Muscle of arm (tissue), 12 donors: ENCODE results near the gene RSKR. TPM values are rescaled to one million over a fixed set of nuclear protein-coding genes. Genes with fewer than 3 reads are reported as not detected.

Source experiments
- polyA plus RNA-seq, 12 donors: library from polyadenylated mRNA; unstranded; fragments of 120-200 nt; gene quantifications; one replicate each; pipeline ENCODE4 v1.2.1, GENCODE V29; 2013; ENCODE audit not compliant: insufficient read length in 12 of 12

The RSKR gene
- polyA plus RNA-seq, 12 donors: 8.0 to 32.5 (median 16.8) TPM; not detected in 1

Other genes with a start within 250 kb of the RSKR start
- not detected for gene SEBOX, start 249.0 kb downstream of the RSKR start, polyA plus RNA-seq
- gene VTN, start 243.9 kb downstream of the RSKR start, polyA plus RNA-seq: 10 to 100 TPM in 1 of 12 donors, 1 to 10 TPM in 2, under 1 TPM in 7, not detected in 2; 0.34 to 13.8 (median 0.63) TPM
- 10 to 100 TPM in 1 of 12 donors, 1 to 10 TPM in 10, not detected in 1; 4.3 to 21.5 (median 5.4) TPM for gene SARM1, start 242.5 kb downstream of the RSKR start, polyA plus RNA-seq
- gene SLC46A1, start 208.0 kb downstream of the RSKR start, polyA plus RNA-seq: 10 to 100 TPM in 3 of 12 donors, 1 to 10 TPM in 8, not detected in 1; 6.3 to 10.2 (median 9.0) TPM
- gene SLC13A2, start 140.5 kb downstream of the RSKR start, polyA plus RNA-seq: 10 to 100 TPM in 1 of 12 donors, under 1 TPM in 1, not detected in 10; 0.12 to 18.2 TPM
- gene FOXN1, start 107.8 kb downstream of the RSKR start, polyA plus RNA-seq: 10 to 100 TPM in 1 of 12 donors, 1 to 10 TPM in 2, under 1 TPM in 1, not detected in 8; 0.13 to 10.7 (median 2.1) TPM
- gene UNC119, start 61.6 kb downstream of the RSKR start, polyA plus RNA-seq: 10 to 100 TPM in 11 of 12 donors, not detected in 1; 10.0 to 35.2 (median 14.3) TPM
- gene PIGS, start 42.7 kb downstream of the RSKR start, polyA plus RNA-seq: 10 to 100 TPM in 11 of 12 donors, not detected in 1; 35.5 to 66.0 (median 45.0) TPM
- 1 to 10 TPM in 9 of 12 donors, under 1 TPM in 1, not detected in 2; 0.85 to 7.5 (median 2.1) TPM for gene ALDOC, start 37.3 kb downstream of the RSKR start, polyA plus RNA-seq
- gene SPAG5, start 15.2 kb downstream of the RSKR start, polyA plus RNA-seq: 10 to 100 TPM in 11 of 12 donors, not detected in 1; 13.4 to 40.4 (median 20.9) TPM
- 10 to 100 TPM in 11 of 12 donors, not detected in 1; 47.5 to 88.6 (median 53.1) TPM for gene BLTP2, start 31.0 kb upstream of the RSKR start, polyA plus RNA-seq
- gene SDF2, start 47.7 kb upstream of the RSKR start, polyA plus RNA-seq: 10 to 100 TPM in 11 of 12 donors, not detected in 1; 31.3 to 49.8 (median 39.7) TPM
- gene SUPT6H, start 48.0 kb upstream of the RSKR start, polyA plus RNA-seq: 10 to 100 TPM in 11 of 12 donors, not detected in 1; 36.7 to 76.8 (median 40.9) TPM
- gene PROCA1, start 97.7 kb upstream of the RSKR start, polyA plus RNA-seq: 1 to 10 TPM in 10 of 12 donors, not detected in 2; 1.6 to 9.0 (median 2.5) TPM
- gene RAB34, start 103.7 kb upstream of the RSKR start, polyA plus RNA-seq: 10 to 100 TPM in 11 of 12 donors, not detected in 1; 49.7 to 98.2 (median 66.4) TPM
- 1,000 to 10,000 TPM in 9 of 12 donors, 100 to 1,000 TPM in 2, not detected in 1; 515 to 1,778 (median 1,509) TPM for gene RPL23A, start 105.8 kb upstream of the RSKR start, polyA plus RNA-seq
- gene TLCD1, start 112.0 kb upstream of the RSKR start, polyA plus RNA-seq: 1 to 10 TPM in 10 of 12 donors, not detected in 2; 2.5 to 5.4 (median 3.4) TPM
- gene NEK8, start 114.6 kb upstream of the RSKR start, polyA plus RNA-seq: 1 to 10 TPM in 11 of 12 donors, not detected in 1; 1.8 to 7.8 (median 2.6) TPM
- gene TRAF4, start 129.8 kb upstream of the RSKR start, polyA plus RNA-seq: 10 to 100 TPM in 11 of 12 donors, not detected in 1; 39.4 to 93.0 (median 48.8) TPM
- gene FAM222B, start 228.6 kb upstream of the RSKR start, polyA plus RNA-seq: 10 to 100 TPM in 11 of 12 donors, not detected in 1; 10.4 to 21.4 (median 12.9) TPM
- gene ERAL1, start 240.8 kb upstream of the RSKR start, polyA plus RNA-seq: 100 to 1,000 TPM in 1 of 12 donors, 10 to 100 TPM in 10, not detected in 1; 40.2 to 105 (median 44.9) TPM